Mucosa of rectum (tissue), 2 donors: ENCODE measurements around the gene HTR1B.

ENCODE experiments used
- H3K27ac ChIP-seq, 2 donors: one replicate each; pipeline ENCODE4 v1.7.0; 2013; ENCODE audit warnings: inconsistent platforms in 2 of 2, low read depth in 2 of 2, low read length in 2 of 2
- H3K27me3 ChIP-seq, 2 donors: one replicate each; pipeline ENCODE4 v1.7.0; 2013; ENCODE audit warnings: low read length in 2 of 2; ENCODE audit not compliant: control insufficient read depth in 2 of 2, insufficient read depth in 2 of 2
- H3K36me3 ChIP-seq, 2 donors: one replicate each; pipeline ENCODE4 v1.7.0; 2013; ENCODE audit warnings: low read length in 2 of 2; ENCODE audit not compliant: control insufficient read depth in 2 of 2, insufficient read depth in 2 of 2
- H3K4me1 ChIP-seq, 2 donors: one replicate each; pipeline ENCODE4 v1.7.0; 2013; ENCODE audit warnings: low read length in 2 of 2, mild to moderate bottlenecking in 1 of 2; ENCODE audit not compliant: control insufficient read depth in 2 of 2, insufficient read depth in 2 of 2
- H3K4me3 ChIP-seq, 2 donors: one replicate each; pipeline ENCODE4 v1.7.0; 2013; ENCODE audit warnings: low read length in 2 of 2
- H3K9ac ChIP-seq, 2 donors: one replicate each; pipeline ENCODE4 v1.7.0; 2013; ENCODE audit warnings: low read length in 2 of 2, low read depth in 1 of 2, mild to moderate bottlenecking in 1 of 2
- H3K9me3 ChIP-seq, 2 donors: one replicate each; pipeline ENCODE4 v1.7.0; 2013; ENCODE audit warnings: low read length in 2 of 2; ENCODE audit not compliant: control insufficient read depth in 2 of 2
- donor health status: healthy.
- donor health status: Normal muscosa, but diverticular disease.

Gene HTR1B

GRCh38 chr6:77456531-77457248 is 6.6 kb downstream of the HTR1B start:
- H3K4me1 ChIP-seq = no peaks in the 10 kb centered on the region
- no peak overlapping the region for H3K9ac ChIP-seq
- no peaks in the 10 kb centered on the region for H3K9me3 ChIP-seq
- no peak overlapping the region for H3K27ac ChIP-seq
- H3K36me3 ChIP-seq = no peaks in the 10 kb centered on the region
- no peak overlapping the region for H3K4me3 ChIP-seq
- peaks cover 2% of the 10 kb centered on the region in 2 donors for H3K27me3 ChIP-seq

GRCh38 chr6:77455271-77455670 is 8.0 kb downstream of the HTR1B start:
- H3K4me1 ChIP-seq = no peaks in the 10 kb centered on the region
- H3K27ac ChIP-seq = no peak overlapping the region
- no peak overlapping the region for H3K9ac ChIP-seq

GRCh38 chr6:77454386-77454785 is 8.9 kb downstream of the HTR1B start:
- Histone ChIP-seq H3K9me3 (no peaks in the 10 kb centered on the region), H3K27me3 (no peaks in the 10 kb centered on the region), H3K9ac (no peak overlapping the region), H3K4me1 (no peaks in the 10 kb centered on the region), H3K36me3 (no peaks in the 10 kb centered on the region), H3K4me3 (no peak overlapping the region), H3K27ac (no peak overlapping the region)

More at GRCh38 chr6:77455271-77455670, 8.0 kb downstream of the HTR1B start:
- Histone ChIP-seq H3K9me3 (no peaks in the 10 kb centered on the region), H3K4me3 (no peak overlapping the region), H3K27me3 (no peaks in the 10 kb centered on the region), H3K36me3 (no peaks in the 10 kb centered on the region)

- H3K27me3 ChIP-seq = no peaks in the 10 kb centered on the region
- H3K9me3 ChIP-seq = no peaks in the 10 kb centered on the region
- no peaks in the 10 kb centered on the region for H3K36me3 ChIP-seq
- no peaks in the 10 kb centered on the region for H3K4me1 ChIP-seq
- H3K9ac ChIP-seq = no peak overlapping the region
- no peak overlapping the region for H3K4me3 ChIP-seq
- no peak overlapping the region for H3K27ac ChIP-seq
Observed at GRCh38 chr6:77451466-77451865, 11.8 kb downstream of the HTR1B start.

GRCh38 chr6:77450924-77451323 is 12.4 kb downstream of the HTR1B start:
- no peaks in the 10 kb centered on the region for H3K36me3 ChIP-seq
- H3K4me3 ChIP-seq = no peak overlapping the region
- H3K9me3 ChIP-seq = no peaks in the 10 kb centered on the region
- no peaks in the 10 kb centered on the region for H3K27me3 ChIP-seq
- no peak overlapping the region for H3K27ac ChIP-seq
- H3K9ac ChIP-seq = no peak overlapping the region
- no peaks in the 10 kb centered on the region for H3K4me1 ChIP-seq

- no peak overlapping the region for H3K27ac ChIP-seq
Observed at GRCh38 chr6:77448546-77448945, 14.7 kb downstream of the HTR1B start.

GRCh38 chr6:77447254-77447653 is 16.0 kb downstream of the HTR1B start:
- H3K4me3 ChIP-seq = no peak overlapping the region
- no peaks in the 10 kb centered on the region for H3K27me3 ChIP-seq
- no peaks in the 10 kb centered on the region for H3K4me1 ChIP-seq
- no peaks in the 10 kb centered on the region for H3K9me3 ChIP-seq
- no peak overlapping the region for H3K27ac ChIP-seq
- H3K36me3 ChIP-seq = no peaks in the 10 kb centered on the region
- no peak overlapping the region for H3K9ac ChIP-seq

More at GRCh38 chr6:77448546-77448945, 14.7 kb downstream of the HTR1B start:
- Histone ChIP-seq H3K27me3 (no peaks in the 10 kb centered on the region), H3K9me3 (no peaks in the 10 kb centered on the region), H3K9ac (no peak overlapping the region), H3K4me1 (no peaks in the 10 kb centered on the region), H3K36me3 (no peaks in the 10 kb centered on the region), H3K4me3 (no peak overlapping the region)

GRCh38 chr6:77446249-77446648 is 17.0 kb downstream of the HTR1B start:
- Histone ChIP-seq H3K36me3 (no peaks in the 10 kb centered on the region), H3K9me3 (no peaks in the 10 kb centered on the region), H3K4me1 (no peaks in the 10 kb centered on the region), H3K27ac (no peak overlapping the region), H3K4me3 (no peak overlapping the region), H3K27me3 (no peaks in the 10 kb centered on the region), H3K9ac (no peak overlapping the region)

- no peaks in the 10 kb centered on the region for H3K36me3 ChIP-seq
- no peak overlapping the region for H3K27ac ChIP-seq
- no peak overlapping the region for H3K9ac ChIP-seq
- H3K9me3 ChIP-seq = no peaks in the 10 kb centered on the region
- no peak overlapping the region for H3K4me3 ChIP-seq
- H3K4me1 ChIP-seq = no peaks in the 10 kb centered on the region
- no peaks in the 10 kb centered on the region for H3K27me3 ChIP-seq
Observed at GRCh38 chr6:77445214-77445613, 18.1 kb downstream of the HTR1B start.

GRCh38 chr6:77440206-77440976 is 22.9 kb downstream of the HTR1B start:
- no peak overlapping the region for H3K27ac ChIP-seq
- H3K9me3 ChIP-seq = no peaks in the 10 kb centered on the region
- H3K9ac ChIP-seq = no peak overlapping the region
- H3K4me1 ChIP-seq = no peaks in the 10 kb centered on the region
- H3K36me3 ChIP-seq = no peaks in the 10 kb centered on the region
- no peak overlapping the region for H3K4me3 ChIP-seq
- no peaks in the 10 kb centered on the region for H3K27me3 ChIP-seq
